ENCODE data around the gene PANK4.

PANK4 gene

DNA sequence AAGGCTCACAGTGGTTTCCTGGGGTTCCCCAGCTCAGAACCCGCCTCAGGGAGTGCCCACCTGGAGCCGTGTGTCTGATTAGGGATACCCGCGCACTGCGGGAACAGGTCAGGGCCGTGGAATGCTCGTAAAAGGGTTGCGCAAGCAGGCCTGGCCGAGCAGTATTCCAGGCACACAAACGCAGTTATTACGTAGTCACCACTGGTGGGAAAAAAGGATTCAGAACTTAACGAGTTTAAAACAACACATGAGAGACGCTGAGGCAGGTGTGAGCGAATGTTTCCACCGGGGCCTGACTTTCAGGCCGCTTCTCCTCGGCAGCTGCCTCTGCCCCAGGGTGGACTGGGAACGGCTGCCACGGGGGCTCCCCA, 32.1 kb downstream of the PANK4 start:
- no peak for DNase-seq

DNA sequence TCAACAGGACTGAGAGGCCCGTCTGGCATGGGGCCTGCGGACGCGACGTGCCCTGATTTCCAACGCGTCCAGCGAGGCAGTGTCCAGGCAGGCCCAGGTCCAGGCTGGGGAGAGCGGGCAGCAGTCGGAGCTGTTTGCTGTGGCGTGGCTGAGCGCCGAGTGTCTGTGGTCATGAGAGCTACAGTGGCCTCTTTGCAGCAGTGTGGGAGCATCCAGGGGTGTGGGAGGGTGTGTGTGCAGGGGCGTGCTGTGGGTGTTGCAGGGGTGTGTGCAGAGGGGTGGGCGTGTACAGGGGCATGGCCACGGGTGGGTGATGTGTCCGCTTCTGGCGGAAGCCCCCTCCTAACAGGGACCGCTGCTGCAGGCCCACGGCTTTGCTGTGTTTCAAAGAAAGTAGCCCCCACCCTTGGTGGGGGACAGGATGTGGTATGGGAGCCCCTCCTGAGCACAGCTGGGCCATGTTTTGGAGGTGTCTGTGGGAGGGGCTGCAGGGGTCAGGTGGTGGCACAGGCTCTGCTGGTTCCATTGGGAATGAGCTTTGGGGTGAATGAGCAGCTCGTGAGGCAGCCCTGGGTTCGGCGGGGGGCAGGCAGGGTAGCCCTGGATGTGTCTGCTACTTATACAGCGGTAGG, 32.6 kb downstream of the PANK4 start:
- no peak for DNase-seq

DNA sequence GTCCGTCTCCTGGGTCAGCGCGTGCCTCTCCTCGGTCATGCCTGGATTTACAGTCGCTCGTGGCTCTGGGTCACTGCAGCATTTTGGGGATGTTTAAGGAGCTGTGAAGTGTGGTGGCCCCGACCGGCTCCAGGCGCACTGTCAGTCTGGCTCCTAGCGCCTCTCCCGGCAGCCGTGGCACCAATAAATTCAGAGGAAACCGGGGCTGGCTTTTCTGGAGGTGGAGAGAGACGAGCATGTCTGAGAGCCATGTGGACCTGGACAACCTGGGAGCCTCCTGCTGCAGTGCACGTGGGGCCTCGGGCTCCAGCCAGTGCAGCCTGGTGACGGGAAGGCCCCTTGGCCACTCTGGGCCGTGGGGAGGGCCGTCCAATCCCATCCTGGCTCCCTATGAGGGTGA, 33.2 kb downstream of the PANK4 start:
- no peak for DNase-seq

DNA sequence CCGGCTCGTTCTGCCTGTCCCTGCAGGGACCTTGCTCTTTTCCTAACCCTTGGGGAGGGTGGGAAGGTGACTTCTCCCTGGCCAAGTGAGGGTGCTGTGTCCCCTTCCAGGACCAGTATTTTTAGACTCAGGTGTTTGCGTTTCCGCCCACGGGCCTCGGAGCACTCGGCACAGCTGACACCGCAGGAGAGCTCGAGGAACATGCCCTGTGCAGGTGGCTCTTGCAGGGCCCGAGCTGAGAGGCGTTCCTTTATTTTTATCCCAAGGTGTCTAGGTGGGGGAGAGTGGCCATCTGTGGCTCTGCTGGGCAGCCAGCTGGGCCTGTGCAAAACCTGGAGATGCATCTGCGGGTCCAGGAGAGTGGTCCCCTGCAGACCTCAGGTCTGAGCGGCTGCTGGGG, 34.3 kb downstream of the PANK4 start:
- DNase-seq: no peak

DNA sequence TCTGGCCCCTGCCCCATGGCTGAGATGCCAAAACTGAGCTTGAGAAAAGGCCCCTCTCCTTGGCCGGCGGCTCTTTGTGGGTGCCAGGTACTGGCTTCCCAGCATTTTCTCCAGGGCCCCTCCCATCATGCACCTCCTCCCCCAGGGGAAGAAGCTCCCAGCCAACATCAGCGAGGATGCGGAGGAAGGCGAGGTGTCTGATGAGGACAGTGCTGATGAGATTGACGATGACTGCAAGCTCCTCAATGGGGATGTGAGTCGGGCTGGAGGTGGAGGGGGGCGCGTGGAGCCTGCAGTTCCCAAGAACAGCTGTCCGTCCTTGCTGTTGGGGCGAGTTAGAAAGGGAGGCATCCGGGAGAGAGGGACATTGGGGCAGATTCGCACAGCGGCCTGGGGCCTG, 36.8 kb downstream of the PANK4 start:
- no peak for DNase-seq

DNA sequence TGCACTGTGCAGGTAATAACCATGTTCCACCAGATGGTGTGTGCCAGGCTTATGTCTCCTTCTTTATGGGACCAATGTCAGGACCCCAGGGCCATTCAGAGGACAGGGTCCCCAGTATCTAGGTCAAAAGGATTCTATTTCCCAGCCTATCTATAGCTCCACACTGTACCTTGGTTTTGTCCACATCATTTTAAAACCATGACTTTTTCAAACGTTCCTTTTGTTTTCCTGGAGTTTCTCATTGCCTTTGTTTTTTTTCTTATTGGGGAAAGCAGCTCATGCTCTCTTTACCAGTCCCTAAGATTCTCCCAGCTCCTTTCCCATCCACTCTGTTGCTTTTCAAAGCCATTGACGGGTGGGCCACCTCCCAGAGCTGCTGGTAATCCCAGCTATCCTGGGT, 37.7 kb downstream of the PANK4 start:
- no peak for DNase-seq

DNA sequence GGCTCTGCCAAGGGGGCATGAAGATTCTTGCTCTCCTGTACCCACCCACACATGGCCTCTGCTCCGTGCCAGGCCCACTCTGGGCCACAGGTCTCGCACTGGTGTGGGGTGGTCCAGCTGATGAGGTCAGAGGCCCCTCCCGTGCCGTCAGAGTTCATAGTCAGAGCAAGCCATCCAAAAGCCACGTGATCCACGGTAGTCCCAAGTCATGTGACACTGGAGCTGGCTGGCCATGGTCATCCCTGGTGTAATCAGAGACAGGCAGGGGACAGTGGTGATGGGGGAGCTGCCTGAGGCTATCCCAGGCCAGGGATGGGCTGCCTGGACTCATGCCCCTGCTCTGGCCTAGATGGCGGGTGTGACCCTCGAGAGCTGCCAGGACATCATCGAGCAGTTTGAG, 39.8 kb downstream of the PANK4 start:
- DNase-seq: no peak

DNA sequence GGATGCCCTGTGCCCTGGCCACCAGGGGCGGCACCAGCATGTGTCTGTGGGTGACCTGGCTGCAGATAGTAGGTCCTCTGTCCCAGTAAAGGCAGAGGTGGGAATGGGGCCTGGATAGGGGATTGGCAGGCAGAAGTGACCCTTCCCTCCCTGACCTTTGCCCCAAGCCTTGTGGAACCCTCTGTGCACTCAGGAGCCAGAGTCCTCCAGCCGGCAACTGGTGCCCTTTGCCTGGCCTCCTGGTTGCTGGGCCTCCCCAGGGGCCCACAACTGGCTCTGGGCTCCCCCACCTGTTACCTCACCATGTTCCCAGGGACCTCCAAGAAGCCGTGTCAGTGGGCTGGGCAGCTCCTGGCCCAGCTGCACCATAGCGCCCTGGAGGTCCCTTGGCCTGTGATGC, 40.4 kb downstream of the PANK4 start:
- DNase-seq: no peak

DNA sequence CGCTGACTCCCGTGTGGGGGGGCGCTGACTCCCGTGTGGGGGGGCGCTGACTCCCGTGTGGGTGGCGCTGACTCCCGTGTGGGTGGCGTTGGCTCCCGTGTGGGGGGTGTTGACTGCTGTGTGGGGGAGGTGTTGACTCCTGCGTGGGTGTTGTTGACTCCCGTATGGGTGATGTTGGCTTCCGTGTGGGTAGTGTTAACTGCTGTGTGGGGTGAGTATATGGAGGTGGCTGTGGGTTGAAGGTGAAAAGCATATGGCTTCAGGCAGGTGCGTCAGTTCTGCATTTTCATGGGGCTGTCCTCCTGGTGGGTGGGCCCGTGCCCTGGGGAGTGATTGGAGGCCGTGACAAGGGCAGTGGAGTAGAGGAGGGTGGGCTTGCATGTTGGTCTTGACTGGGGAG, 42.4 kb downstream of the PANK4 start:
- DNase-seq: no peak

DNA sequence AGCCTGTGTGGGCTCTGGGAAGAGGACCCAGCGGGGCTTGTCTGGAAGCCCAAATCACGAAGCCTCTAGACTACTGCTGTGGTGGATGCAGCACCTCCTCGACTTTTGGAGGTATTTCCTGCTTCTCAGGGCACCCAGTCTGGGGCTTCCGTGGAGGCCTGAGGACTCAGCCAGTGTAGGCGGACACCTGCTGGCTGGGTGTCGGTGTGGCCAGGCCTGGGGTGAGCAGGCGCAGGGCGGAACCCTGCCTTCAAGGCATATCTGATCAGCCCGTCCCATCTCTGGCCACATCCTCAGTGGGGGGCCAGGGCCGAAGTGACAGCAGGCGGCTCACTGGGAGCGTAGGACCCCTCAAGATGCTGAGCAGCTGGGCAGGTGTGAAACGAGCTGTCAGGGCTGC, 43.4 kb downstream of the PANK4 start:
- DNase-seq: no peak

DNA sequence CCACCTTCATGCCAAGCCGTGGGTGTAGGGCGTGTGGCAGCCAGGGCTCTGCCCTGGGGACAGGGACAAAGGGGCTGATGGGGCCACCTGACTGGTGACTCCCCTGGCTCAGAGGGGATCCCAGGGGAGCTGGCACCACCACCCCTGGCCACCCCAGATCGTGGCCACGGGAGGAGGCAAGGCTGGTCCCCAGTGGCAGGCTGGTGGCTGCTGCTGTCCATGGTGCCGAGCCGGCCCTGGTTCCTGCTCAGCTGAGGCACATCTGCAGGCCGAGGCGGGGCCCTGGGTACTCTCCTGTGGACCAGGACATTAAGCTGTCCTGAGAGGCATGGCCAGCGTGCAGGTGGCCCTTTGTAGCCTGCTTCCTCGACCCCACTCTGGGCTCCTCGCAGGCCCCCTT, 43.8 kb downstream of the PANK4 start:
- DNase-seq: no peak

DNA sequence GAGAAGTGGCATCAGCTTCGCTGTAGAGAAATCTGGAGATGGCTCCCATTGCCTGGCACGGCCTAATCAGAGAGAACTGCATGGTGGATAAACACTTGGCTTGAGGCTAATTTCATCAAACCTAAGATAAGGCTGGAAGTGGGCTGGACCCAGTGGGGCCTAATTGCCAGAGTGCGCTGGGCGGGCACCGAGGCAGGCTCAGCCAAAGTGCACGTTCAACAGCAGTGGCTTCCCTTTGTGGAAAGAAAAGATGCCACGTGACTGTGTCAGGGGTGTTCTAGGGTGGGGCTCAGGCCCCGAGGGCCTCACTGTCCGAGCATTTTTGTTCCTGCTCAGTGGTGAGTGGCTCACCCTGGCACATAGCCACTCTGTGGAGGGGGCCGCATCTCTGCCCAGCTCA, 44.5 kb downstream of the PANK4 start:
- no peak for DNase-seq

DNA sequence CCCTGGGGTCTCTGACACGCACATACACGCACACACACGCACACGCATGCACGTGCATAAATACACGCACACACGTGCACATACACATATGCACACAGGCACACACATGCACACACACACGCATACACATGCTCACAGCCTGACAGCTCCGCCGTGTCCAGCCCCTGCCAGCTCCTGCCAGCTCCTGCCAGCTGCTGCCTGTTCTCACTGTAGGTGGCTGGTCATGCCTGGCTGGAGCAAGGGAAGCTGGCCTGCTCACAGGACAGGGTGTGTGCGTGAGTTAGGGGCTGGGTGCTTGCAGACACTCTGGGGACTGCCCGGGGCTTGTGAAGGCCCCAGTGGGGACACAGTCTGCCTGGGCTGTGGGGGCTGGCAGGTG, 45.4 kb downstream of the PANK4 start:
- no peak for DNase-seq

DNA sequence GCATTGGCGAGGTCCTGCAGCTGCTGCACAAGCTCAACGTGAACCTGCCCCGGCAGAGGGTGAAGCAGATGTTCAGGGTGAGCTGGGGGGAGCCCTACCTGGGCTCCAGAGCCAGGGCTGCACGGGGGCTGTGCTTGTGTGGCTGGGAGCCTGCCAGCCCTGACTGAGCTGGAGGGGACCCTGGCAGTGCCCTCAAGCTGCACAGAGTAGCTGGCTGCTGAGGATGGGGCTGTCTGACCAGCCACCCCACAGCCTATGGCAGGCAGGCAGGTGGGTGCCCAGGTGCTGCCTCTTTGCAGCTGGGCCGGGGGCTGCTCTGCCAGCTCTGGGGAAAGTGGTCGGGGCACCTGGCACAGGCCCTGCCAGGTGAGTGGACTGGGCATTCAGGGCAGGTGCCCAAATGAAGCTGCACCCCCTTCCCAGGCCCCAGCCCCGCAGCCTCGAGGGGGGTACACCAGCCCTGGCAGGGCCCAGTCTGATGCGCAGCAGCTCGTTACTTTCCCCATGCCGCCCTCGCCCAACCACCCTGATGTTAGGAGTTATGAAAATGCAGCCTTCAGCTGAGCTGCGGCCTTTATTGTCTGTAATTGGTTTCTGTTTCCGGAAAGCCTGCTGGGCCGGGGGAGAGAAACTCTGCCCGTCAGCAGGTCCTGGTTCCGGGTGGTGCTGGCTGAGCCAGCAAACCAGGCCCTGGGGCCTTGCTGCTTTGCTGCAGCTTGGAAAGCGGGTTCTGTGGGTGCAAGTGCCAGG, 46.0 kb downstream of the PANK4 start:
- no peak for DNase-seq

DNA sequence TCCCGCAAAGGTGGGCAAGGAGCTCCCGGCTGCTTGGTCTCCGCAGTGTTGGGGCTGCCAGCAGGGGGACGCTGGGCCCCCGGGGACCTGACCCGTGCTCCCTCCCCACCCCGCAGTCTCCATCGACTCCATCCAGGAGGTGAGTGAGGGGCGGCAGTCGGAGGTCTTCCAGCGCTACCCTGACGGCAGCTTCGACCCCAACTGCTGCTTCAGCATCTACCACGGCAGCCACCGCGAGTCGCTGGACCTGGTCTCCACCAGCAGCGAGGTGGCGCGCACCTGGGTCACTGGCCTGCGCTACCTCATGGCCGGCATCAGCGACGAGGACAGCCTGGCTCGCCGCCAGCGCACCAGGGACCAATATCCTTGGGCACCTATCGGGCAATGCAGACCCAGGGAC, 46.8 kb downstream of the PANK4 start:
- no peak for DNase-seq

DNA sequence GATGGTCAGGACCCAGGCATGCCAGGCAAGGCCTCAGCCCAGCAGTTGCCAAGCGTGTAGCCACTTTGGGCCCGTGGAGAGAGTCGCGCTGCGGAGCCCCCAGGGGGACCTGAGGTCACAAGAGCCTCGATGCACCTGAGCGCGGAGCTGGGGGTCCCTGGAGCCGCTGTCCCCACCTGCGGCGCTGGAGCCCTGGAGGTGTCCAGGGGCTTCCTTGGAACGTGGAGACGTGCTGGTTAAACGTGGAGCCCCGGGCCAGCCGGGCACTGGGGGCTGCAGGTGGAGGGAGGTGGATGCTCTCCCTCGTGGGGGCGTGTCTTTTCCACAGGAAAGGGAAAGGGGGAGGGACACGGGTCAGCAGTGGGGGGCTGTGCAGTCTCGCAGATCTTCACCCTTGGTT, 47.2 kb downstream of the PANK4 start:
- DNase-seq: no peak

DNA sequence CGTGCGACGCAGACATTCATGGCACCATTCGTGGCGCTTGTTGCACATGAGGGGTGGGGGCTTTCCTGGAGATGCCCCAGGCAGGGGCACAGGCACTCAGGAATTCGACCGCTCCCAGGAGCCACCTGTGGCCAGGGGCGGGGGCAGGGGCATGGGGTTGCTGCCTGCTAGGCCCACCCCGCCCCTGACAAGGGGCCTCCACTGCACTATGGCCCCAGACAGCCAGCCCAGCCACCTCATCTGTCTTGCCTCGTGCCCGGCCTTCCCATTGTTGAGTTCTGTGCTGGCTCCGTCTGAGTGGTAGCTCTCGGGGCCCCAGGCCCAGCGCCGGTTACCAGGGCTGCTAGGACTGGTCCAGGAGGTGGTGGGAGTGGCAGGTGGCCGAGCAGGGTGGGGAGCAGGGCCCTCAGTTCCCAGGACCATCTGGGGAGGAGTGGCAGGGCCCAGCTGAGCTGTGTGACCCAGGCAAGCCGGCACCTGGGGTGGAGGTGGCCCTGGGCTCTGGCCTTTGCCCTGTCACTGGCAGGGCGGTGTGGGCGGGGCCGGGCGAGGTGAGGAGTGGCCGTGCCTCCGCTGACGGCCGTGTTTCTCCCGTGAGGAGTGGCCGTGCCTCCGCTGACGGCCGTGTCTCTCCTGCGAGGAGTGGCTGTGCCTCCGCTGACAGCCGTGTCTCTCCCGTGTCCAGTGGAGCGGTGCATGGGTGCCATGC, 48.5 kb downstream of the PANK4 start:
- no peak for DNase-seq

DNA sequence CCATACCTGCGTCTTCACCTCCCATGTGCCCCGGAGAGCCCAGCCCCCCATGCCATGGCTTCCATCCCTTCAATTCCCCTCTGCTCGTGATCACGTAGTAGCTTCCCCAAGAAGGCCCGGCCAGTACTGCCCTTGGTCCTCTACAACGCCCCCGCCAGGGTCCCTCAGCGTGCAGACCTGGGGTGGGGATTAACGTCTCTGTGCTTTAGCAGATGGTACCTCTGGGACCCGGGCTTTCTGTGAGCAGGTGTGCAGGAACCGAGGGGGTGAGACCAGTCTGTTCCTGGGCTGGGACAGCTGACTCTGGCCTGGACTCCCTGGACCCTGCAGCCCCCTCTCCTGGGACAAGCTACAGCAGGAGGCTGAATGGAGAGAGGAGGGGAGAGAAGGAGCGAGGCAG, 49.1 kb downstream of the PANK4 start:
- DNase-seq: no peak

DNA sequence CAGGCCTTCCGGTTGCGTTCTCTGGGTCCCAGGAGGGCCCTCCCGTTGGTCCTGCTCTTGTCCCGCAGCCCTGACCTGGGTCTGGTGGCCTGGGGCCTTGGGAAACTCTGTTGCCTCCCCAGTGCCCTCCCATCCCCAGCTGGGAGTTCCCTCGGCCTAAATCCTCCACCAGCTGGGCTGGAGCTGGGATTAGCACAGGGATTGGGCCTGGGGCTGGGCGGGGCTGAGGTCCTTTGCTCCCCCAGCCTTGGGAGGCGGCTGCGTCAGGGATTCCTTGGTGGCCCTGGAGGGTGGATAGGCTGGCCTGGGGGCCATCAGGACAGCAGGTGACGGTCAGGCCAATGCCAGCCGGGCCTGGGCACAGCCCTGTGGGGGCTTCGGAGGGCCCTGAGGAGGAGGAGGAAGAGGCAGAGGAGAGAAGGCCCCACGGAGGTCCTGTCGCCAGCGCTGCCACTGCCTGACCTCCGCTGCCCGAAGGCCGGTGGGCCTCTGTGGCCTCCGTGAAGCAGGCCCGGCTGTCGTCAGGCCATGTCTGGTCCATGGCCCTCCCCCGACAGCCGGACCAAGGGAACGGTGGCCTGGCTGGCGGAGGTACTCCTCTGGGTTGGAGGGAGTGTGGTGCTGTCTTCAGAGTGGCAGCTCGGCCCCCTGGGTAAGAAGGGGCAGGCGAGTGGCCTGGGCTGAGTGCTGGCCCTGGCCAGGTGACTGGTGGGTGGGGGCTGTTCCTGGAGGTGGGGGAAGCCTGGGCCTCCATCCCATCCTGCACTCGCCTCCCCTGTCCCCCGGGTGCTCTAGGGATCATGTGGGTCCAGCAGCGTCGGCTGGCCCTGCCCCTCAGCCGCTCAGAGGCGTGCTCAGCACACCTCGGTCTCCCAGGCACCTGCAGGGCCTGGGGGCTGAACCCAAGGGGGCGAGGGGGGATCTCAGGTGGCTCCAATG, 50.1 kb downstream of the PANK4 start, which contains the start of gene PLCH2:
Gene PLCH2, plus strand, starts transcription at position 229 of the 939 bp plus-strand sequence. Its CDS starts 300 bp downstream, at position 529.
- no peak for DNase-seq

DNA sequence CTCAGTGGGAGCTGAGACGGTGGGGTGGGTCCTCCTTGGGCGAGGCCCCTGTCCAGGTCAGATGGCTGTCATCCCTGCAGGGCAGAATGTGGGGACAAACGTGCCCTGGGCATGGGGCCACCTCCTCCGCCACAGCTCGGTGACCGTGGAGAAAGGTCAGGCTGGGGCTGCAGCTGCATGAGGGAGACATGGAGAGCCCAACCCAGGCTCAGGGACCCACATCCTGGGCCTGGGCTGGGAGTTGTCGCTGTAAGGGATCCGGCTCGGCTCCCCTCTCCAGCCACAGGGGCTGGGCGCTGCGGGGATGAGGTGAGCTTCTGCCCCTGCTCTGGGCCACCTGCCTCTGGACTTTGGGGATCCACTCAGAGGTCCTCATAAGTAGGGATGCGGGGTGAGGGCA, 50.8 kb downstream of the PANK4 start:
- no peak for DNase-seq

DNA sequence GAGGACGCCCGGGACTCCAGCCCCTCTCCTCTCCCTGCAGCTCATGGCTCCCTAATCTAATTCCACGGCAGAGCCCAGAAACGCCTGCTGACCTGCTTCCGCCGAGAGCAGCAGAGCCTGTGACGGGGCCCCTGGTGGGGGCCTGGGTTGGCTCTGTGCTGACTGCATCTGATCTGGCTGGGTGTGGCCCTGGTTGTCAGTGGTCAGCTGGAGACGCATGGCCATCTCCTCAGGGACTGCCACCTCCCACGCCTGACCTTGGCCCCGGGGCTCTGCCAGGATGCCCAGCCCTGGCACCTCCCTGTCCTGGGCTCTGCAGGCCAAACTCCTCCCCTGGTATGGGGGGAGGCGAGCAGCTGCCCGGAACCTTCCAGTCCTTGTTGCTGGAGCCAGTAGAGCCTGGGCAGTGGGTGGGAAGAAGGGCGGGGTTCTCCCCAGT, 51.4 kb downstream of the PANK4 start:
- no peak for DNase-seq

DNA sequence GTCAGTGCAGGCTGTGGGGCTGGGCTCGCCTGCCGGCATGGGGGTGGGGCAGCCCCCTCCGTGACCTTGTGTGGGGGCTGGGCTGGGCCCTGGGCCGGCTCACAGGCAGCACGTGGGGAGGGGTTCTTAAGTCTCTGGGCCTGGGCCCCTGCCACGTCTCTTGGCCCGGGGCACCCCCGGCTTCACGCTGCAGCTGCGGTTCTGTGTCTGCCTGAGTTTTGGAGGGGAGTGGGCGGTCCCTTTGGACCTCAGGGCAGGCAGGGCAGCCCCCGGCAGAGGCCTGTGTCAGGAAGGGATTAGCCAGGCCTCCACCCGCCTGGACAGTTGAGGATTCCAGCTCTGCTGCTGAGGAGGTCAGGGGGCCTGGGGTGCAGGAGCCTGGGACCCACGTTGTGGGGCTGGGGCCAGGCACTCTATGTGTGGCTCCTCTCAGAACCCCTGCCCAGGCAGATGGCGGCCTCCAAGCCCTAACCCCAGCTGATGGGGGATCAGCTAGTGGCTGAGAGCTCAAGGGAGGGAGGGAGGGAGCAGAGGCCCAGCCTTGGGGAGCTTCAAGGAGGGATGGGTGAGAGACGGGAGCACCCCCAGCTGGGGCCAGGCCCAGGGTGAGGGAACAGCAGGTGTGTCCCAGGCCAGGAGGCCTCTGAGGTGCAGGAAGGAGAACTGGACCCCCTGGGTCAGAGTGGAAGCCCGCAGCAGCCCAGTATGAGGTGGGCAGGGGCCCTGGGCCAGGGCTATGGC, 52.1 kb downstream of the PANK4 start:
- DNase-seq: no peak

Measured in stimulated activated CD4-positive, alpha-beta T cell treated with anti-CD3 and anti-CD28 coated beads, Interleukin-1b, Interleukin-23, amount 100 ng/mL, for 48 hours (primary cell).